Transverse colon (tissue), 4 donors: ENCODE data around the gene RASSF10. TPM values are rescaled to one million over a fixed set of nuclear protein-coding genes. Genes with fewer than 3 reads are reported as not detected.

Source experiments
- DNase-seq: peaks from one replicate; pipeline ENCODE4 v3.0.0-alpha.2; 2019
- H3K27ac ChIP-seq, 4 donors: fragments of 200-600 bp; sonication (generic); 2 replicates each; pipeline ENCODE4 v1.5.1; 2016 to 2018; ENCODE audit warnings: inconsistent platforms in 4 of 4
- H3K27me3 ChIP-seq: fragments of 200-600 bp; sonication (generic); 2 replicates; pipeline ENCODE4 v1.5.1; 2017; ENCODE audit warnings: inconsistent platforms
- H3K36me3 ChIP-seq, 4 donors: fragments of 200-600 bp; sonication (generic); 2 replicates each; pipeline ENCODE4 v1.5.1; 2017 to 2019; ENCODE audit warnings: inconsistent platforms in 4 of 4
- H3K4me1 ChIP-seq, 4 donors: fragments of 200-600 bp; sonication (generic); 2 replicates each; pipeline ENCODE4 v1.5.1; 2017 to 2020; ENCODE audit warnings: inconsistent platforms in 4 of 4
- H3K4me3 ChIP-seq, 4 donors: fragments of 200-600 bp; sonication (generic); 1 replicate in 1 of 4; 2 replicates in 3 of 4; pipeline versions ENCODE4 v1.5.1 to v1.6.1; 2017 to 2019; ENCODE audit warnings: inconsistent platforms in 4 of 4
- H3K9me3 ChIP-seq, 2 donors: fragments of 200-600 bp; sonication (generic); 2 replicates each; pipeline ENCODE4 v1.5.1; 2017 to 2019; ENCODE audit warnings: inconsistent platforms in 2 of 2
- CTCF ChIP-seq, 5 experiments: fragments of 200-600 bp in 3 of 5; fragments of 450-650 bp in 2 of 5; sonication (generic) in 3 of 5; IDR thresholded peaks; 1 replicate in 2 of 5; 2 replicates in 3 of 5; pipeline ENCODE4 v1.5.1; 2016 to 2017; ENCODE audit warnings: antibody characterized with exemption in 5 of 5, inconsistent platforms in 3 of 5, mild to moderate bottlenecking in 2 of 5, moderate library complexity in 1 of 5
- EP300 ChIP-seq: sonication (generic); formaldehyde crosslinking; IDR thresholded peaks from one replicate; pipeline ENCODE4 v1.6.1; 2017; ENCODE audit warnings: antibody characterized with exemption, low read depth
- POLR2A ChIP-seq: fragments of 450-650 bp; IDR thresholded peaks from one replicate; pipeline ENCODE4 v1.6.1; 2016; ENCODE audit warnings: antibody characterized with exemption, mild to moderate bottlenecking, moderate library complexity
- POLR2AphosphoS5 ChIP-seq, 3 donors: sonication (generic); formaldehyde crosslinking; IDR thresholded peaks; one replicate each; pipeline ENCODE4 v1.6.1; 2016; ENCODE audit warnings: antibody characterized with exemption in 3 of 3
- WGBS, 2 donors: methylation state at CpG; one replicate each; pipeline ENCODE4 v1.1.5; 2018; ENCODE audit warnings: low coverage in 1 of 2; 5-methylcytosine and 5-hydroxymethylcytosine counted together
- in situ Hi-C, 4 donors: fragments of 200-750 bp; cut with MboI; loops; one replicate each; pipeline versions ENCODE4 v1.15.0 to v1.15.1; 2017; ENCODE audit warnings: low sequenced_read_pairs in 3 of 4, low pct_ligation_motif_present in 1 of 4, low pct_unique_long_range_greater_than_20kb in 1 of 4
- intact Hi-C: fragments of 100-400 bp; cut with DNase I; formaldehyde crosslinking; loops from one replicate; pipeline ENCODE4 v1.15.1; 2023; ENCODE audit warnings: low total_unique reads
- total RNA-seq, 4 donors: library from RNA; depleted of rRNA; stranded (reverse); fragments of >200 nt; gene quantifications; one replicate each; pipeline ENCODE4 v1.1.0, GENCODE V29; 2016

The RASSF10 gene
- total RNA-seq, 4 donors from 2014 or later: 0.48 TPM; not detected in 3

GRCh38 chr11:13023423-13023822 is 14.3 kb downstream of the RASSF10 start:
- no peaks in the 10 kb centered on the region for H3K27me3 ChIP-seq
- in situ Hi-C loops (no loop called here), intact Hi-C loops (no loop called here)
- no peaks in the 10 kb centered on the region for H3K4me1 ChIP-seq
- H3K27ac ChIP-seq: no peak overlapping the region
- H3K9me3 ChIP-seq: no peaks in the 10 kb centered on the region
- H3K36me3 ChIP-seq: no peaks in the 10 kb centered on the region
- DNase-seq: no peak
- WGBS, 2 donors: 75 to 81% methylated on average over 5 of the region's 5 CpGs
- no peak for TF ChIP-seq POLR2A
- no peak for TF ChIP-seq CTCF (IDR thresholded peaks at IDR 0.05)
- TF ChIP-seq POLR2AphosphoS5 (IDR thresholded peaks at IDR 0.05): no peak
- no peak for TF ChIP-seq EP300
- no peak overlapping the region for H3K4me3 ChIP-seq

- Histone ChIP-seq H3K36me3 (no peaks in the 10 kb centered on the region), H3K27me3 (no peaks in the 10 kb centered on the region), H3K4me3 (no peak overlapping the region), H3K4me1 (peaks cover 0 to 5% (median 0%) of the 10 kb centered on the region in 4 donors), H3K27ac (no peak overlapping the region), H3K9me3 (no peaks in the 10 kb centered on the region)
- no peak for DNase-seq
- WGBS, 2 donors: 86 to 100% methylated on average over 2 to 4 of the region's 4 CpGs
- intact Hi-C loops (no loop called here), in situ Hi-C loops (no loop called here)
- TF ChIP-seq CTCF (IDR thresholded peaks at IDR 0.05) (no peak), POLR2AphosphoS5 (IDR thresholded peaks at IDR 0.05) (no peak), POLR2A (no peak), EP300 (no peak)
Observed at GRCh38 chr11:13026722-13027121, 17.6 kb downstream of the RASSF10 start.

- WGBS, 2 donors: 60 to 73% methylated on average over 2 to 3 of the region's 3 CpGs
- no peak for DNase-seq
- H3K9me3 ChIP-seq: no peaks in the 10 kb centered on the region
- H3K27ac ChIP-seq: no peak overlapping the region
- in situ Hi-C loops (no loop called here), intact Hi-C loops (no loop called here)
- no peaks in the 10 kb centered on the region for H3K36me3 ChIP-seq
- TF ChIP-seq EP300: no peak
- no peak for TF ChIP-seq POLR2AphosphoS5 (IDR thresholded peaks at IDR 0.05)
- H3K4me3 ChIP-seq: no peak overlapping the region
- peaks cover 0 to 5% (median 0%) of the 10 kb centered on the region in 4 donors for H3K4me1 ChIP-seq
- H3K27me3 ChIP-seq: no peaks in the 10 kb centered on the region
Observed at GRCh38 chr11:13028322-13028721, 19.2 kb downstream of the RASSF10 start.

GRCh38 chr11:13029872-13030271 is 20.8 kb downstream of the RASSF10 start:
- no peaks in the 10 kb centered on the region for H3K36me3 ChIP-seq
- WGBS, 2 donors: 83 to 86% methylated on average over 3 of the region's 3 CpGs
- intact Hi-C loops (no loop called here), in situ Hi-C loops (no loop called here)
- DNase-seq: no peak
- H3K27ac ChIP-seq: no peak overlapping the region
- H3K4me3 ChIP-seq: no peak overlapping the region
- H3K4me1 ChIP-seq: peaks cover 0 to 5% (median 0%) of the 10 kb centered on the region in 4 donors
- H3K9me3 ChIP-seq: no peaks in the 10 kb centered on the region
- TF ChIP-seq POLR2AphosphoS5 (IDR thresholded peaks at IDR 0.05) (no peak), EP300 (no peak), CTCF (IDR thresholded peaks at IDR 0.05) (no peak), POLR2A (no peak)
- no peaks in the 10 kb centered on the region for H3K27me3 ChIP-seq

GRCh38 chr11:13030857-13031256 is 21.7 kb downstream of the RASSF10 start:
- 22 to 23% methylated on average over 3 of the region's 3 CpGs for WGBS, 2 donors
- TF ChIP-seq POLR2A: no peak
- TF ChIP-seq EP300: no peak
- no peak for TF ChIP-seq CTCF (IDR thresholded peaks at IDR 0.05)
- TF ChIP-seq POLR2AphosphoS5 (IDR thresholded peaks at IDR 0.05): no peak
- Histone ChIP-seq H3K4me1 (peaks cover 0 to 5% (median 0%) of the 10 kb centered on the region in 4 donors), H3K27ac (no peak overlapping the region), H3K36me3 (no peaks in the 10 kb centered on the region), H3K9me3 (no peaks in the 10 kb centered on the region), H3K27me3 (no peaks in the 10 kb centered on the region), H3K4me3 (no peak overlapping the region)
- in situ Hi-C loops: no loop called here
- intact Hi-C loops: no loop called here
- peak; percentile 61 for DNase-seq
